Ascending aorta (tissue), 2 donors: ENCODE data around the gene CPNE4. TPM values are rescaled to one million over a fixed set of nuclear protein-coding genes. Genes with fewer than 3 reads are reported as not detected.

Experiments used
- DNase-seq, 2 donors: peaks; one replicate each; pipeline ENCODE4 v3.0.0-alpha.2; 2019; ENCODE audit warnings: low spot score in 2 of 2
- H3K27ac ChIP-seq, 2 donors: fragments of 200-600 bp; sonication (generic); one replicate each; pipeline ENCODE4 v1.5.1; 2016 to 2017; ENCODE audit warnings: mild to moderate bottlenecking in 1 of 2
- H3K27me3 ChIP-seq: fragments of 200-600 bp; sonication (generic); one replicate; pipeline ENCODE4 v1.5.1; 2017
- H3K36me3 ChIP-seq, 2 donors: fragments of 200-600 bp; sonication (generic); one replicate each; pipeline ENCODE4 v1.5.1; 2016
- H3K4me1 ChIP-seq, 2 donors: fragments of 200-600 bp; sonication (generic); one replicate each; pipeline ENCODE4 v1.5.1; 2016 to 2017; ENCODE audit warnings: mild to moderate bottlenecking in 1 of 2
- H3K4me3 ChIP-seq, 2 donors: fragments of 200-600 bp; sonication (generic); one replicate each; pipeline ENCODE4 v1.5.1; 2016 to 2017; ENCODE audit warnings: mild to moderate bottlenecking in 1 of 2
- H3K9me3 ChIP-seq, 2 donors: fragments of 200-600 bp; sonication (generic); one replicate each; pipeline ENCODE4 v1.5.1; 2016
- intact Hi-C: fragments of 100-400 bp; cut with DNase I; formaldehyde crosslinking; loops from one replicate; pipeline ENCODE4 v1.15.1; 2023
- total RNA-seq: library from RNA; depleted of rRNA; stranded (reverse); fragments of >200 nt; gene quantifications from one replicate; pipeline ENCODE4 v1.1.0, GENCODE V29; 2016
- TF ChIP-seq, protein P1 (sequence below), 3 experiments: fragments of 200-600 bp in 2 of 3; fragments of 450-650 bp in 1 of 3; sonication (generic) in 2 of 3; IDR thresholded peaks; one replicate each; pipeline ENCODE4 v1.5.1; 2016 to 2019; ENCODE audit warnings: antibody characterized with exemption in 3 of 3, mild to moderate bottlenecking in 1 of 3, moderate library complexity in 1 of 3

The CPNE4 gene
- total RNA-seq, 1 donor from 2014 or later = not detected

GRCh38 chr3:132033471-132033870 is 1.3 kb downstream of the CPNE4 start:
- no peaks in the 10 kb centered on the region for H3K27me3 ChIP-seq
- no peak overlapping the region for H3K27ac ChIP-seq
- intact Hi-C loops = no loop called here
- DNase-seq = no peak
- H3K4me3 ChIP-seq = peak overlapping the region in 1 of 2 donors; percentile 69
- H3K9me3 ChIP-seq = no peaks in the 10 kb centered on the region
- TF ChIP-seq, protein P1, sequence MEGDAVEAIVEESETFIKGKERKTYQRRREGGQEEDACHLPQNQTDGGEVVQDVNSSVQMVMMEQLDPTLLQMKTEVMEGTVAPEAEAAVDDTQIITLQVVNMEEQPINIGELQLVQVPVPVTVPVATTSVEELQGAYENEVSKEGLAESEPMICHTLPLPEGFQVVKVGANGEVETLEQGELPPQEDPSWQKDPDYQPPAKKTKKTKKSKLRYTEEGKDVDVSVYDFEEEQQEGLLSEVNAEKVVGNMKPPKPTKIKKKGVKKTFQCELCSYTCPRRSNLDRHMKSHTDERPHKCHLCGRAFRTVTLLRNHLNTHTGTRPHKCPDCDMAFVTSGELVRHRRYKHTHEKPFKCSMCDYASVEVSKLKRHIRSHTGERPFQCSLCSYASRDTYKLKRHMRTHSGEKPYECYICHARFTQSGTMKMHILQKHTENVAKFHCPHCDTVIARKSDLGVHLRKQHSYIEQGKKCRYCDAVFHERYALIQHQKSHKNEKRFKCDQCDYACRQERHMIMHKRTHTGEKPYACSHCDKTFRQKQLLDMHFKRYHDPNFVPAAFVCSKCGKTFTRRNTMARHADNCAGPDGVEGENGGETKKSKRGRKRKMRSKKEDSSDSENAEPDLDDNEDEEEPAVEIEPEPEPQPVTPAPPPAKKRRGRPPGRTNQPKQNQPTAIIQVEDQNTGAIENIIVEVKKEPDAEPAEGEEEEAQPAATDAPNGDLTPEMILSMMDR (IDR thresholded peaks at IDR 0.05) = no peak
- peaks cover 0 to 6% of the 10 kb centered on the region in 2 donors for H3K4me1 ChIP-seq
- H3K36me3 ChIP-seq = no peaks in the 10 kb centered on the region

- Histone ChIP-seq H3K27ac (no peak overlapping the region), H3K9me3 (no peaks in the 10 kb centered on the region), H3K4me3 (no peak overlapping the region), H3K27me3 (no peaks in the 10 kb centered on the region), H3K4me1 (peaks cover 0 to 6% of the 10 kb centered on the region in 2 donors), H3K36me3 (no peaks in the 10 kb centered on the region)
- intact Hi-C loops = no loop called here
- DNase-seq = no peak
- TF ChIP-seq, protein P1 (IDR thresholded peaks at IDR 0.05) = no peak
Measured at GRCh38 chr3:132032959-132033358, 1.9 kb downstream of the CPNE4 start.

DNA sequence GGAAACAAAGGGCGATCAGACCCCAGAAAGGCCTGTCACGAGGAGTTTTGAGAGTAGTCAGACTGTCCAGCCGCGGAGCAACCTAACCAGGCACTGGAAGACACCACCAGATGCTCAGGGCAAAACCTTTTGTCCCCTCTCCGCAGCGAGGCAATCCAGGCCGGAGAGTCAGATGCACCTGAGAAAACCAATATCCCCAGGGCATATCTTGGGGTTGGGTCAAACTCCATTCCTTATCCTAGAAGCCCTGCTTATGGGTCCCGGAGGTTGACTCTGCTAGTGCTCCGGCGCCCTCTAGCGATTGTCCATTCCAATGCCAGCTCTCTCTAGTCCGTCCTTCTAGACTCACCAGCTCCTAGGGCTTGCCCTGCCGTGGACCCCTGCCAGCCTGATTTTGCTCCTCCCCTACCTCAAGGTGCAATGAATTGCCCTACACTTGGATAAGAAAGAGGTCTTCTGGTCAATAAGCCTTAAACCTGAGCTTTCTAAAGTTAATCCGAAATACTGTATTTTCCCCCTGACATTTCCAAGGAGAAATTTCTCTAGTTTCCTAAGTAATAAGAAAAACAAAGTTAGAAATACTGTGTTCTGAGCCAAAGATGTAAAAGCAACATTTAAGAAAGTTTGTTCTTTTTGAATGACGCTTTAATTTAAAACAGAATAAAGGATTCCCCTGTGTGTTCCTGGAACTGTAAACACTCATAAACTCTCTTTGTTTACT is 5.5 kb downstream of the CPNE4 start:
- H3K27ac ChIP-seq = no peak overlapping the region
- TF ChIP-seq, protein P1 (IDR thresholded peaks at IDR 0.05) = peak; percentile 67 to 90 (median 79)
- peaks cover 0 to 2% of the 10 kb centered on the region in 2 donors for H3K4me1 ChIP-seq
- peak; percentile 14 to 85 for DNase-seq
- no peak overlapping the region for H3K4me3 ChIP-seq
- no peaks in the 10 kb centered on the region for H3K36me3 ChIP-seq
- no peaks in the 10 kb centered on the region for H3K27me3 ChIP-seq
- intact Hi-C loops = loop anchor here (1.0 kb wide), 1 partner anchor 235 kb away; no protein-coding TSS in a partner anchor
- H3K9me3 ChIP-seq = no peaks in the 10 kb centered on the region

GRCh38 chr3:132022914-132023313 is 11.9 kb downstream of the CPNE4 start:
- Histone ChIP-seq H3K9me3 (no peaks in the 10 kb centered on the region), H3K4me3 (no peak overlapping the region), H3K4me1 (no peaks in the 10 kb centered on the region), H3K27ac (no peak overlapping the region), H3K36me3 (no peaks in the 10 kb centered on the region), H3K27me3 (no peaks in the 10 kb centered on the region)
- intact Hi-C loops = no loop called here
- TF ChIP-seq, protein P1 (IDR thresholded peaks at IDR 0.05) = no peak
- DNase-seq = no peak

DNA sequence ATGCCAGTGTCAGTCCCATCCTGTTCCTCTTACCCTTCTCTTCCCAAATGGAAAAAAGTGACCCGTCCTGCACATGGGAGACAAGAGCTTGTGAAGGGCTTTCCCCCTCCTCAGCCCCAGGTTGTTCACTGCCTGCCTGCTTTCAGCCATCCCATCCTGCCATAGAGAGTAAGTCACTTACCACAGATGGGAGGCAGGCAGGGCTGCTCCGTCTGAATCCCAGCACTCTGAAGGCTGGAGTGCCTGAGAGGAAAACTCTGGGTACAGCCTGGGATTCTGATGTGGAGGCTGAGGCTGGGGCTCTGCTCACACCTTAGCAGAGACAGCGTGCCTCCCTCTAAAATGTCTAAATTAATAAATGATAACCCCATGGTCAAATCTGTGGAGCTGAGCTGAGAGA is 14.8 kb downstream of the CPNE4 start:
- Histone ChIP-seq H3K27me3 (no peaks in the 10 kb centered on the region), H3K4me1 (no peaks in the 10 kb centered on the region), H3K4me3 (no peak overlapping the region), H3K36me3 (no peaks in the 10 kb centered on the region), H3K27ac (no peak overlapping the region), H3K9me3 (no peaks in the 10 kb centered on the region)
- TF ChIP-seq, protein P1 (IDR thresholded peaks at IDR 0.05) = no peak
- no peak for DNase-seq
- intact Hi-C loops = no loop called here
